B cell (primary cell): ENCODE results near the gene P2RX3. TPM values are rescaled to one million over a fixed set of nuclear protein-coding genes. Genes with fewer than 3 reads are reported as not detected.

Source experiments
- ATAC-seq: fragments of 200-7000 bp; cut with Tn5 transposase; one replicate; pipeline ENCODE4 v1.10.0; 2021; ENCODE audit warnings: low read depth, mild to moderate bottlenecking, moderate number of reproducible peaks, moderate library complexity
- CTCF ChIA-PET: fragments of 350-600 bp; sonication (Branson Sonifier 250); formaldehyde crosslinking; loops from one replicate; lab custom pipeline; 2021; ENCODE audit warnings: antibody characterized with exemption, inconsistent platforms; lab: Charles Lee
- POLR2A ChIA-PET: fragments of 350-600 bp; sonication (Branson Sonifier 250); formaldehyde crosslinking; loops from one replicate; lab custom pipeline; 2021; ENCODE audit warnings: antibody characterized with exemption; lab: Charles Lee
- DNase-seq: peaks from one replicate; pipeline ENCODE4 v3.0.0; 2013
- H2AFZ ChIP-seq: 2 replicates; pipeline ENCODE4 v1.6.1; 2012; ENCODE audit warnings: mild to moderate bottlenecking, low read depth, low read length; ENCODE audit not compliant: insufficient read depth, poor library complexity, severe bottlenecking
- H3K27ac ChIP-seq, 2 donors: 1 replicate in 1 of 2; 2 replicates in 1 of 2; pipeline ENCODE4 v1.5.1; 2012 to 2013; ENCODE audit warnings: low read length in 2 of 2, mild to moderate bottlenecking in 2 of 2, moderate library complexity in 1 of 2
- H3K27me3 ChIP-seq, 4 experiments: fragments of 200-600 bp in 1 of 4; sonication (generic) in 1 of 4; replicated peaks in 1 of 4; 1 replicate in 2 of 4; 2 replicates in 2 of 4; pipeline versions ENCODE4 v1.6.1 to v1.7.0; 2013 to 2016; ENCODE audit warnings: low read length in 3 of 4, mild to moderate bottlenecking in 2 of 4, mixed read lengths in 1 of 4, moderate library complexity in 1 of 4; ENCODE audit not compliant: insufficient read depth in 4 of 4, control insufficient read depth in 3 of 4; ENCODE audit errors: control extremely low read depth in 1 of 4
- H3K36me3 ChIP-seq, 2 experiments: replicated peaks in 1 of 2; 1 replicate in 1 of 2; 2 replicates in 1 of 2; pipeline versions ENCODE4 v1.6.1 to v1.7.1; 2013; ENCODE audit warnings: low read length in 1 of 2; ENCODE audit not compliant: insufficient read depth in 2 of 2, control insufficient read depth in 1 of 2; ENCODE audit errors: control extremely low read depth in 1 of 2, extremely low read depth in 1 of 2
- H3K4me1 ChIP-seq, 2 donors: fragments of 200-600 bp in 1 of 2; sonication (generic) in 1 of 2; 1 replicate in 1 of 2; 2 replicates in 1 of 2; pipeline versions ENCODE4 v1.5.1 to v1.6.1; 2013 to 2017; ENCODE audit warnings: low read length in 2 of 2; ENCODE audit not compliant: control insufficient read depth in 2 of 2, insufficient read depth in 2 of 2
- H3K4me2 ChIP-seq: replicated peaks from 2 replicates; pipeline ENCODE3; 2012; ENCODE audit warnings: mild to moderate bottlenecking, low read depth, low read length; ENCODE audit not compliant: poor library complexity, severe bottlenecking
- H3K4me3 ChIP-seq, 5 experiments: fragments of 200-600 bp in 1 of 5; sonication (generic) in 1 of 5; 1 replicate in 3 of 5; 2 replicates in 2 of 5; pipeline versions ENCODE4 v1.5.1 to v1.7.0; 2011 to 2016; ENCODE audit warnings: low read length in 4 of 5, mild to moderate bottlenecking in 4 of 5, low read depth in 2 of 5, control low read depth in 1 of 5, moderate library complexity in 1 of 5; ENCODE audit not compliant: insufficient read depth in 1 of 5; ENCODE audit errors: control extremely low read depth in 1 of 5, extremely low read depth in 1 of 5
- H3K79me2 ChIP-seq: fragments of 200-600 bp; sonication (generic); one replicate; pipeline ENCODE4 v1.6.0; 2016; ENCODE audit warnings: low read length; ENCODE audit not compliant: control insufficient read depth, insufficient read depth
- H3K9ac ChIP-seq: fragments of 200-600 bp; sonication (generic); 2 replicates; pipeline ENCODE4 v1.6.1; 2017; ENCODE audit warnings: mild to moderate bottlenecking, low read length, moderate library complexity
- H3K9me3 ChIP-seq, 3 donors: one replicate each; pipeline versions ENCODE4 v1.6.1 to v1.7.1; 2013; ENCODE audit warnings: low read length in 2 of 3; ENCODE audit not compliant: control insufficient read depth in 2 of 3, insufficient read depth in 1 of 3; ENCODE audit errors: control extremely low read depth in 1 of 3
- H4K20me1 ChIP-seq: 2 replicates; pipeline ENCODE4 v1.6.0; 2012; ENCODE audit warnings: mild to moderate bottlenecking, low read length; ENCODE audit not compliant: insufficient read depth, control insufficient read depth, poor library complexity, severe bottlenecking
- H3K27ac Mint-ChIP-seq: one replicate; pipeline ENCODE4 v1.8.0; 2021; ENCODE audit warnings: mixed read lengths
- H3K27me3 Mint-ChIP-seq: one replicate; pipeline ENCODE4 v1.8.0; 2021; ENCODE audit warnings: mixed read lengths
- H3K4me1 Mint-ChIP-seq: one replicate; pipeline ENCODE4 v1.8.0; 2021; ENCODE audit warnings: mixed read lengths
- H3K4me3 Mint-ChIP-seq: one replicate; pipeline ENCODE4 v1.8.0; 2021; ENCODE audit warnings: mixed read lengths
- H3K9me3 Mint-ChIP-seq: one replicate; pipeline ENCODE4 v1.8.0; 2022; ENCODE audit warnings: mixed read lengths; ENCODE audit not compliant: insufficient read depth
- EZH2 ChIP-seq: IDR thresholded peaks from 2 replicates; pipeline ENCODE4 v1.6.1; 2012; ENCODE audit warnings: borderline replicate concordance, low read depth, mild to moderate bottlenecking, moderate library complexity, low read length; ENCODE audit not compliant: insufficient read depth, poor library complexity, severe bottlenecking
- WGBS: methylation state at CpG from one replicate; pipeline ENCODE4 v1.1.5; 2013; ENCODE audit warnings: missing lambda C conversion rate; ENCODE audit not compliant: insufficient coverage; 5-methylcytosine and 5-hydroxymethylcytosine counted together
- intact Hi-C: fragments of 100-400 bp; cut with micrococcal nuclease; formaldehyde crosslinking; loops from one replicate; pipeline ENCODE4 v1.10.0; 2022
- polyA plus RNA-seq: library from polyadenylated mRNA; depleted of rRNA; stranded (reverse); fragments of >200 nt; gene quantifications from 2 replicates; pipeline ENCODE4 v1.2.3, GENCODE V29; 2012
- total RNA-seq, 2 donors: library from RNA; stranded (reverse); fragments of 120-200 nt in 1 of 2; gene quantifications; 1 replicate in 1 of 2; 2 replicates in 1 of 2; pipeline versions ENCODE4 v1.2.3 to v1.2.4, GENCODE V29; 2013 to 2022
- TF ChIP-seq, protein P1 (sequence below): fragments of 200-600 bp; IDR thresholded peaks from one replicate; pipeline ENCODE4 v1.8.0; 2022; ENCODE audit warnings: antibody characterized with exemption, mild to moderate bottlenecking

The P2RX3 gene
- total and polyA plus RNA-seq, 2 donors (not counting 1 experiment from before 2014, with no cell fraction given) = not detected

DNA sequence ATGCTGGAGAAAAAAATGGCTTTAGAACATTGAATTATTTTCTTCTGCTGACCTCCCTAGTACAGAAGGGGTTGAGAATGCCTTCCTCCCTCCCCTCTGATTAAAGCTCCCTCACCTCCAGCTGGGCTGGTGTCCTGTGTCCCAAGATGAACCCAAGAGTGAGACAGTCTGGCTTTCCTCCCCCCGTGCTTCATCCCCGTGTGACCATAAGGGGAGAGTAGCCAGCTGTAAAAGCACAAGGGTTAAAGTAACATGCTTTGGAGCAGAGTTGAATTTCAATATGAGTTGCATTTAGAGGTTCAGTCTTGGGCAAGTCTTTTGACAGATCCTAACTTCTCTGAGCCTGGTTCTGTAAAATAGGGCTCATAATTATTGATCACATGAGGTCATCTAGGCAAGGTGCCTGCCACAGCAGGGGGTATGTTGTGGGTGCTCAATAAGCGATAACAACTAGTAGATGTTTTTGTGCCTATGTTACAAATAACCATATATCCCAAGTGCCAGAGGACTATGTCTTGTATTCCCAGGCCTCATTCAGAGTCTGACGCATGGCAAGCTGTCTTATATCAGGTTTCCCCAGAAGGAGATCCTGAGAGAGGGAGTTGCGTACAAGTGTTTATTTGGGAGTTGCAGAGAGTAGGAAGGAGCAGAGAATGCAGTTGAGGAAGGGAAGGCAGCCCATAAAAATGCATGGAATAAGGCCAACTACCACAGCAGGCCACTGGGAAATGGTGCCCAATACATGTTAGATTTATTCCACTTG lies 48.2 kb downstream of the P2RX3 start:
- intact Hi-C loops = no loop called here
- no peaks in the 10 kb centered on the region for H3K4me1 ChIP-seq
- H3K79me2 ChIP-seq = no peaks in the 10 kb centered on the region
- H4K20me1 ChIP-seq = no peaks in the 10 kb centered on the region
- Mint-ChIP-seq H3K4me1 (no peaks in the 10 kb centered on the region), H3K27me3 (peaks cover 3% of the 10 kb centered on the region), H3K27ac (no peak overlapping the region), H3K9me3 (no peaks in the 10 kb centered on the region), H3K4me3 (no peak overlapping the region)
- ATAC-seq (no peak), DNase-seq (no peak)
- no peak overlapping the region for H3K9ac ChIP-seq
- 93% methylated on average over 3 of the region's 5 CpGs for WGBS
- POLR2A ChIA-PET = no interaction called here
- H2AFZ ChIP-seq = no peak overlapping the region
- CTCF ChIA-PET = no interaction called here
- H3K27me3 ChIP-seq = no peaks in the 10 kb centered on the region
- TF ChIP-seq, protein P1, sequence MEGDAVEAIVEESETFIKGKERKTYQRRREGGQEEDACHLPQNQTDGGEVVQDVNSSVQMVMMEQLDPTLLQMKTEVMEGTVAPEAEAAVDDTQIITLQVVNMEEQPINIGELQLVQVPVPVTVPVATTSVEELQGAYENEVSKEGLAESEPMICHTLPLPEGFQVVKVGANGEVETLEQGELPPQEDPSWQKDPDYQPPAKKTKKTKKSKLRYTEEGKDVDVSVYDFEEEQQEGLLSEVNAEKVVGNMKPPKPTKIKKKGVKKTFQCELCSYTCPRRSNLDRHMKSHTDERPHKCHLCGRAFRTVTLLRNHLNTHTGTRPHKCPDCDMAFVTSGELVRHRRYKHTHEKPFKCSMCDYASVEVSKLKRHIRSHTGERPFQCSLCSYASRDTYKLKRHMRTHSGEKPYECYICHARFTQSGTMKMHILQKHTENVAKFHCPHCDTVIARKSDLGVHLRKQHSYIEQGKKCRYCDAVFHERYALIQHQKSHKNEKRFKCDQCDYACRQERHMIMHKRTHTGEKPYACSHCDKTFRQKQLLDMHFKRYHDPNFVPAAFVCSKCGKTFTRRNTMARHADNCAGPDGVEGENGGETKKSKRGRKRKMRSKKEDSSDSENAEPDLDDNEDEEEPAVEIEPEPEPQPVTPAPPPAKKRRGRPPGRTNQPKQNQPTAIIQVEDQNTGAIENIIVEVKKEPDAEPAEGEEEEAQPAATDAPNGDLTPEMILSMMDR = no peak
- TF ChIP-seq EZH2 = no peak
- no peaks in the 10 kb centered on the region for H3K9me3 ChIP-seq
- no peaks in the 10 kb centered on the region for H3K36me3 ChIP-seq
- no peak overlapping the region for H3K4me3 ChIP-seq
- no peak overlapping the region for H3K27ac ChIP-seq
- H3K4me2 ChIP-seq = no peak overlapping the region

DNA sequence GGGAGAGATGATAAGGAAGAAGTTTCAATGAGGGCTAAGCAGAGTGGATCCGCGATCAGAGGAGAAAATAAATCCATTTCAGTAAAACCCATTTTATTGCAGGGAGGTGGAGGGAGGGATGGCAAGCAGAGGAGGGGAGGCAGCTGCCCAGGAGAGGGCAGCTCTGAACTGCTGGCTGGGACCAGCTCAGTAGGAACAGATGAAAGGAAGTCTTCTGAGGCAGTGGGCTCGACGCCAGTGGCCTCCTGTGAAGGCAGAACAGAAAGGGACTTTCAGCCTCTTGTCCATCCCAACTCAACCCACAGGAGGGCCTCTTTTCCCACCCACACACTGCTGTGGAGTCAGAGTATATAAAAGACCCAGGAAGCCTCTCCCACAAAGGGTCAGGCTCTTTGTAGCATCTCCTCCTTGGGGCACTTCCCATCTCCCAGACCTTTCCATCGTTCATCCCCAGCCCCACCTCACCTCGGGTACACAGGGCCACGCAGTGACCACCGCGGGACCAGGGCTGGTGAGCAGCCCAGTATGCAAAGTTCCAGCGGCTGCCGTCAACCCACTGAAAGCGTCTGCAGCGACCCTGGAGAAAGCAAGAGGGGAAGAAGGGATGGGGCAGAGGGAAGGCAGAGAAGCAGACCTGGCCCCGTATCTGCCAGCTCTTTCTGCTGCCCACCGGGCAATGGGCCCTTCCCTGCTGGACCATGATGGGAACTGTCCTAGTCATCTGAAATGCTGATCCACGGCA lies 49.3 kb downstream of the P2RX3 start:
- no peaks in the 10 kb centered on the region for H3K4me1 ChIP-seq
- no peak overlapping the region for H2AFZ ChIP-seq
- ATAC-seq (no peak), DNase-seq (no peak)
- Mint-ChIP-seq H3K27ac (no peak overlapping the region), H3K4me3 (no peak overlapping the region), H3K27me3 (peaks cover 3% of the 10 kb centered on the region), H3K4me1 (no peaks in the 10 kb centered on the region), H3K9me3 (no peaks in the 10 kb centered on the region)
- no peaks in the 10 kb centered on the region for H4K20me1 ChIP-seq
- ChIA-PET POLR2A (no interaction called here), CTCF (no interaction called here)
- no peaks in the 10 kb centered on the region for H3K79me2 ChIP-seq
- H3K27ac ChIP-seq = no peak overlapping the region
- H3K4me2 ChIP-seq = no peak overlapping the region
- intact Hi-C loops = no loop called here
- H3K27me3 ChIP-seq = no peaks in the 10 kb centered on the region
- H3K9me3 ChIP-seq = no peaks in the 10 kb centered on the region
- no peak overlapping the region for H3K9ac ChIP-seq
- no peak overlapping the region for H3K4me3 ChIP-seq
- WGBS = 84% methylated on average over 8 of the region's 16 CpGs
- no peaks in the 10 kb centered on the region for H3K36me3 ChIP-seq
- TF ChIP-seq, protein P1 = no peak
- no peak for TF ChIP-seq EZH2
